ENCODE measurements around the gene REX1BD.
"Not testable (repeated sequence)": the region's sequence is repeated elsewhere in the genome, so short reads cannot be mapped to it uniquely, and the experiment has no call there.

Gene REX1BD

DNA sequence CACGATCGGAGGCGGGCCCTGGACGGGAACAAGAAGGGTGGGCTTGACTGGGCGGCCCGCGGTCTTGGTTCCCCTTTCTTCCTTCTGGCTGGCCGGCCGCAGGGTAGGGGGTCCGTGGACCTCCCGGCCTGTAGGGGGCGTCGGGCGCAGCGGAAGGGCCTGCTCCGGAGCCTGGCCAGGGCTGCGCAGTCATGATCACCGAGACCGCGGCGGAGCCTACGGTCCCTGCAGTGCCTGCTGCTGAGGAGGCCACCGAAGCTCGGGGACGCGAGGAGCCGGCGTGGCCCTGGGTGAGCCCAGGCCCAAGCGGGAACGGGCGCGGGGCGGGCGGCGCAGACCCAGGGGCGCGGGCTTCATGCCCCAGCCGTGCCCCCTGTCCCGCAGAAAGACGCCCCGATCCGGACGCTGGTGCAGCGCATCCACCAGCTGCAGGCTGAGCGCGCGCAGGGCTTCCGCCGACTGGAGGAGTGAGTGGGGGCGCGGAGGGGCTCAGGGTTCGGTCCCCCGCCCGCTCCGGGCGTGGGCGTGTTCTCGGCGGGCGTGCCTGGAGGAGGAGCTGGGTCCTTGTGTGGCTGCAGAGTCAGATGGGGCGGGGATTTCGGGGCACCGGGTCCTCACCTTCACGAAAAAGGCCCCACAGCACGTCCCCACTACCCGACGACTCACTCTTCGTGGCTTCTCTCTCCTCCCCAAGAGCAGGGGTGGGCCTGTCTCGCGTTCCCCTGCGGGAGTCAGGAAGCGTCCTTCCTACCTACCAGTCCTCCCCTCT is at the start of gene REX1BD:
TSS of gene REX1BD (plus strand) at position 188 of the 769 bp plus-strand sequence. CDS start at position 192, 4 bp downstream.
- peak; percentile 83 for DNase-seq (ENCODE audit: low read depth)

DNA sequence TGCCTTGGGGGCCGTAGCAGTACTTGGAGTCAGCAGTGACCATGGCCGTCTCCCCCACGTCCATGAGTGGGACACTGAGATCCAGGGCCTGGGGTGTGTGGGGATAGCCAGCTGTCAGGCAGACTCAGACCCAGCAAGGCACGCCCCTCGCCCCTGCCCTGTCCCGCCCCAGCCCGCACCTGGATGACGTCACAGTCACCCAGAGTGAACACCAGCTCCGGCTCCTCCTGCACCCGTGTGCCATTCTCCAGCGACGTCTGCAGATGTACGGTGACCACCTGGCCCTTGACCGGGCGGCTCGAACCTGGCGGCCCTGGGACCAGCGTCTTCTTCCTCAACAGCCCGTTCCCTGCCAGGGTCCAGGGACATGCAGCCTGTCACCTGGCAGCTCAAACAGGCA is 49.2 kb upstream of the REX1BD start:
- DNase-seq (ENCODE audit: low read depth), result no peak

DNA sequence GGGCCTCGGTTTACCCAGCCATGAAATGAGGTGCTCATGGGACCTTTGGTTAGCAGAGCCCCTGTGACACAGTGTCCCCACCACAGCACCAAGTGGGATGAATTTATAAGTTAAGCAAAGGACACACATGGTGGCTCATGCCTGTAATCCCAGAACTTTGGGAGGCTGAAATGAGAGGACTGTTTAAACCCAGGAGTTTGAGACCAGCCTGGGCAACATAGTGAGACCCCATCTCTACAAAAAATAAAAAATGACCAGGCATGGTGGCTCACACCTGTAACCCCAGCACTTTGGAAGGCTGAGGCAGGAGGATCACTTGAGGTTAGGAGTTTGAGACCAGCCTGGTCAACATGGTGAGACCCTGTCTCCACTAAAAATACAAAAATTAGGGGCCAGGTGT is 48.4 kb upstream of the REX1BD start:
- DNase-seq (ENCODE audit: low read depth), result not testable (repeated sequence)

DNA sequence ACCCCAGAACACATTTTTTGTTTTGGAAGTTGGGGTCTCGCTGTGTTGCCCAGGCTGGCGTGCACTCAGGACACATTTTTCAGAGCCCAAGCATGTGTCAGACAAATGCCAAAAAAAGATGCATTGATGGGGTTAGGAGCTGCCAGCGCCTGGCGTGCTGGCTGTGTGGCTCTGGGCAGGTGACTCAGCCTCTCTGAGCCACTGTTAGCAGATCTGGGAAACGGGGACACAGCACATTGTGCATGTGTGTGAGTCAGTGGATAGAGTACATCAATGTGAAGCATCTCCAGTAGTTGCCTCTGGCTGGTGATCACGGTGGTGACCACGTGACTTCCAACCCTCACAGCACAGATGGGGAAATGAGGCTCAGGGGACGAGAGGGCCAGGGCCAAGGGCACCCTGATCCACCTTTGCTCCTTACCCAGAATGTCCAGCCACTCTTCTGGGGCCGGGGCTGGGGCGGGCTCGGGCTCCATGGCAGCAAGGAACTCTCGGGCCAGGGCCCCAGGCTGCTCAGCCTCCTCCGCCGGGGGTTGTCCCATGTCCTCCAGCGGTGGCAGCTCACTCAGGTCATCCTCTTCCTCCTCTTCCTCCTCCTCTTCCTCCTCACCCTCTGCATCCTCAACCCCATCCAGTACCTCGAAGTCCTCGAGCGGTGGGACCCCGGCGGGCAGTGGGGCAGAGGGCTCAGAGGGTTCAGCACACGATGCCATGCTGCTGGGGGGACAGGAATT is 47.2 kb upstream of the REX1BD start:
- no peak for DNase-seq (ENCODE audit: low read depth)

DNA sequence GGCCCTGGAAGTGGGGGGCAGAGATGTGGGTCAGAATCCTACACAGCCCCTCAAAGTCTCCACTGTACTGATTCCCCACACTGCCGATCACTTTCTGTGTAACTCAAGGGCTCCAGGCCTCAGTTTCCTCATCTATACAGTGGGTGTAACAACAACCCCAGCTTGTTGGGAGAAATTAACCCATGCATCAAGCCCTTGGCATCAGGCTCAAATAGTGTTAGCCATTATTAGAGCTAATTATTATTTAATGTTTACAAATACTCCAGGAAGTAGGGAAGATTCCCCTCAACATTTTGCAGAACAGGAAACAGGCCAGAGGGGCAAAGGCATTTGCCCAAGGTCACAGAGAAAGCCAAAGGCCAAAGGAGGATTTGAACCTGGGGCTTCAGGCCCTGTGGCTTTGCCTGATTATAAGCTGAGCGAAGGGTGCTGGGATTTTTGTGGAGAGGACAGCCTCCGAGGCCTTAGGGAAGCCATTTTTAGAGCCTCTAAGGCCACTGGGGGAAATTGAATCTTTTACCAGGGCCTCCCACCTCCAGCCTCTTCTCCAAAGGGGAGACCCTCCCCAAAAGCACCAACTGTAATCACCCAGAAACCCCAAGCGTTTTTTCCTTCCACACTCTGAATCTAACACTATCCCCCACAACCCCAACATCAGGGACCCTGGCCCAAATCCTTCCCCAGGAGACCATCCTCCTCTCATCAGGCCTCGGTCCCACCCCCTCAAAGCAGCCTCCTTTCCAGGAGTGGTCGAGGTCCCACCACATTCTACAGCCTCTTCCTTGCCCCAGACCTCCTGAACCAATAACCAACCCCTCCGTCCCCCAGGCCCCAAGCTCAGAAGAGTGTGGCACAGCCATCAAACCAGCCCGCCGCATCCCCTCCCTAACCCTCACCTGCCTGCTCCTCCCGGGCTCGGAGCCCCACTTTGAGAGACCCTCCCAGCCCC is 46.3 kb upstream of the REX1BD start:
- DNase-seq (ENCODE audit: low read depth), result no peak

DNA sequence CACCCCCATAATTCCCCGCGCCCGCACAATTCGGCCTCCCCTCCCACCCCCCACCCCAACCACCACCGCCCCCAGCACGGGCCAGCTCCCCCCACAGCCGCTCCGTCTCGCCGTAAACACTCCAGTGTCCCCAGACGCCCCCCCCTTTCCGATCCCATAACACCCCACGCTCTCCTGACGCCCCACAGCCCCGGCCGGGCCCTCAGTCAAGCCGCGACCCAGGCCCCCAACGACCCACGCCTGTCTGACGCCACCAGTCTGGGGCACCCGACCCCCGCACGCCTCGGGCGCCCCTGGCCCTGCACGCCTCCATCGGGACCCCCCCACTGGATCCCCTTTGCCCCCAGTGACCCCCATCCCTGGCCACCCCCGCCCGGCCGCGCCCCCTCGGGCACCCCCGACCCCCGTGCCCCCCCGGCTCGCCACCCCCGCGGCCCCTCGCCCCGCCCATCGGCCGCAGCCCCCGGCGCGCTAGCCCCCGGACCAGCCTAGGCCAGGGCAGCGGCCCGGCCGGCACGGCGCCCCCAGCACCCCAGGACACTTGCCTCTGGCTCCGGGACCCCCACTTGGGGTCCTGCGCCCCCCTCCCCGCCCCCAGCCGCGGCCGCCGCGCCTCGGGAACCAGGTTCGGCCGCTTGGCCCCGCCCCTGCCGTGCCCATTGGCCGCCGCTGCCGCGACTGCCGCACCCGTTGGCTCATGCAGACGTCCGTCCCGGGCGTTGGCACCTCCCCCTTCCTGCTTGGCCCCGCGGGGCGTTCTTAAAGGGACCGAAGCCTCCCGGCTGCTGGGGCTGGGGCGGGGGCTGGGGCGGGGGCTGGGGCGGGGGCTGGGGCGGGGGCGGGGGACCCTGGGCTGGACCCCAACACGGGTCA is 45.4 kb upstream of the REX1BD start, which contains the start of gene FKBP8:
TSS of gene FKBP8 (minus strand) at position 633 of the 873 bp plus-strand sequence. CDS start 1,603 bp downstream, outside the sequence.
- peak; percentile 89 for DNase-seq (ENCODE audit: low read depth)

DNA sequence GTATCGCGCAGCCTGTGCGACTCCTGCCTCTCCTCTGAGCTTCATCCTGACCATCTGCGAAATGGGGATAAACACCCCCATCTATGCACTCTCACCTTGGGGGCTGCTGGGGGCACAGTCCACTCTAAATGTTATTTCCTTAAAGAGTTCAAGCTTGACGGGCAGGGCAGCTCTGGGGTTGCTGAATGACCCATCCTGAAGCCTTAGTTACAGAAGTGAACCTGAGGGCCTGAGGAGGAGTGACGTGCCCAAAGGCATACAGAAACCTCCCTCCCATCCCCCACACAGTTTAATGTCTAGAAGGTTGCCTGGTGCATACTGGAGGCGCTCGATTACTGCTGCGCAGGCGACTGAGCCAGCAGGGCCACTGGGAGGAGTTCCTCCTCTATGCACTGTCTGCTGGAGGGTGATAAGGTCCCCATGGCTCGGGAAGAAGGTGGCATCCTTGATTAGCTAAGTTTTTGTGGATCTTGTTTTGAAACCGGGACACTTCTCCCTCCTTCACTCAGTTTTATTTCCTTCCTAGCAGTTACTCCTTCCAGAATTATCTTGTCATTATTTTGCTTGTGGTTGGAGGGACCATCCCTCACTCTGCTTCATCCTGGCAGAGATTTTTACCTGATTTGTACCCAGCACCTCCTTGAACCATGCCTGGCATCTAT is 44.7 kb upstream of the REX1BD start:
- DNase-seq (ENCODE audit: low read depth), result peak; percentile 23

DNA sequence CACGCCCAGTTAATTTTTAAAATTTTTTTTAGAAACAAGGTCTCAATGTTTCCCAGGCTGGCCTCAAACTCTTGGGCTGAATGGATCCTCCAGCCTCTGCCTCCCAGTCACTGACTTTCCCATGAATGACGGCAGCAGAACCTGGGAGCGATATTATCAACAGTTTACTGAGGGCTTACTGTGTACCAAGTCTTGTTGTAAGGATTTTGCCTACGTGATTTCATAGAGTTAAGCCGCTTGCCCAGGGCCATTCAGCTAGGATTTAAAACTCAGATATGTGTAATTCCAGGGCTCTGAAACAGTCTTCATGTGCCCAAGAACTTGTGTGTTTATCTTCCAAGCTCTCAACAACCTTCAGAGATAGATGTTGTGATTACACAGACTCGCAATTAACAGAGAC is 37.0 kb upstream of the REX1BD start:
- DNase-seq (ENCODE audit: low read depth), result no peak

DNA sequence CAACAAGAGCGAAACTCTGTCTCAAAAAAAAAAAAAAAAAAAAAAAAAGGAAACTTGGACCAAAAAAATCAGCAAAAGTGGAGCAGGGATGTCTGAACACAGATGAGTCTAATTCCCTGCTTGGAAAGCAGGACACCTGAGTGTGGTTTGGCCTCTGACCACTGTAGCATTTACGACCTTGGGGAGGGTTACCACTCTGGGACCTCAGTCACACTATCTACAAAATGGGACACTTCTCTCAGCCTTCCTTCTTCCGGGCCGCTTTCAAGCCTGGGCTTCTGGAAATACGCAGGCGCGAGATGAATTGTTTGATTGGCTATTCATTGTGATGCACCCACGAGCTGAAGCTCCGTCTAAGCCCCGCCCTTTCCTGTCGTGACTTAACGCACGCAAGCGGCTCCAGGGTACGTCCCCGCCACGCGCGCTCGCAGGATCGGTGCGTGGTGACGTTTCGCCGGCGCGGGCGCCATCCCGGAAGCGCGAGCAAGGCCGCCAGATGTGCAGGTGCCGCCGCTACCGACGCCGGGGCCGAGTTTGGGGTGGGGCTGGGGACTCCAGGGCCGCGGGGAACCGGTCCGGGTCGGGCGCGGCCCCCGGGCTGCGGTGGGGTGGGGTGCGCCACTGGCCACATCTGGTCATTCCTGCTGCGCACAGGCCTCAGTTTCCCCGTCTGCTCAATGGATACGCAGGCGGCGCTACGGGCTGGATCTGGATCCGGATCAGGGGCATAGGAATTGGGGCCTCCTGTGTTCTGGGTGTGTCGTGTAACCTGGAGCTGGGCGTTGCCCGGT is 31.0 kb upstream of the REX1BD start, which contains the start of gene KXD1:
TSS of gene KXD1 (plus strand) at position 460 of the 791 bp plus-strand sequence. CDS start 4,187 bp downstream, outside the sequence.
- peak; percentile 95 for DNase-seq (ENCODE audit: low read depth)

DNA sequence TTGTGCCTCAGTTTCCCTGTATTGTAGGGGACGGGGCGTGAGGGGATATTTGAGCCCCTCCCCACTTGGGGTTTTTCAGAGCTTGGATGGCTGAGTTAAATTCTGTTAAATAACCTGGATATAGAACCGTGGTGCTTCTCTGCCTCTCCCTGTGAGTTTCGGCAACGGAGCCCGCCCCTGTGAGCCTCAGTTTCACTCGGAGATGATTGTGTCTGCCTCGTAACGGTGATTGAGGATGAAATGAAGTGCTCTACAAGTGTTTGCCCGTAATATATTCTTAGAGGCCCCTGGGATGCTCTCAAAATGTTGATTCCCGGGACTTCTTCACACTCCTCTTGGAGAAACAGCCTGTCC is 30.4 kb upstream of the REX1BD start:
- no peak for DNase-seq (ENCODE audit: low read depth)

DNA sequence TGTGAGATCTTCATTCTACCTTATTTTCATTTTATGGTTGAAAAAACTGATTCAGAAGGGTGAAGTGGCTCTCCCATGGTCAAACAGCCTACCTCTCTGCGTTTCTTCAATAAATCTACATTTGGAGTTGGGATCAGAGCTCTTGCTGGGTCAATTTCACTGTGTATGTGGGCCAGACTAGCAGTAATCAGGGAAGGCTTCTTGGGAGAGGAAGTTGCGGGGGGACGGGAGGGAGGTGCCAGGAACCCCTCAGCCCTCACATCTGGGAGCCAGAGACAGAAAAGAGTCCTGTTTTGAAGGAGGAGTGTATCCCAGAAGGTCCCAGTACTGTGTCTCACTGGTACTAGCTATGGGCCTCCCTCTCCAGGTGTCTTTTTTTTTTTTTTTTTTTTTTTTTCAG is 30.0 kb upstream of the REX1BD start:
- no peak for DNase-seq (ENCODE audit: low read depth)

DNA sequence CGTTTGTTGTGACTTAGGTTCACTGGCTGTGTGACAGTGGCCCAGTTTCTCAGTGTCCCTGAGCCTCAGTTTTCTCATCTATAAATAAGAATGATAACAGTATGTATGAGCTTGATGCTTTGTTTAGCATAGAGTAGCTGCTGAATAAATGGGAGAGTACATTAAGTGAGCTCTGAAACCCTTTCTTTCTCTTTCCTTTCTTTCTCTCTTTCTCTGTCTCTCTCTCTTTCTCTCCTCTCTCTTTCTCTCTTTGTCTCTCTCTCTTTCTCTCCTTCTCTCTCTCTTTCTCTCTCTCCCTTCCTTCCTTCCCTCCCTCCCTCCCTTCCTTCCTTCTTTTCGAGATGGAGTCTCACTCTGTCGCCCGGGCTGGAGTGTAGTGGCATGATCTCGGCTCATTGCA is 28.9 kb upstream of the REX1BD start:
- DNase-seq (ENCODE audit: low read depth), result no peak

DNA sequence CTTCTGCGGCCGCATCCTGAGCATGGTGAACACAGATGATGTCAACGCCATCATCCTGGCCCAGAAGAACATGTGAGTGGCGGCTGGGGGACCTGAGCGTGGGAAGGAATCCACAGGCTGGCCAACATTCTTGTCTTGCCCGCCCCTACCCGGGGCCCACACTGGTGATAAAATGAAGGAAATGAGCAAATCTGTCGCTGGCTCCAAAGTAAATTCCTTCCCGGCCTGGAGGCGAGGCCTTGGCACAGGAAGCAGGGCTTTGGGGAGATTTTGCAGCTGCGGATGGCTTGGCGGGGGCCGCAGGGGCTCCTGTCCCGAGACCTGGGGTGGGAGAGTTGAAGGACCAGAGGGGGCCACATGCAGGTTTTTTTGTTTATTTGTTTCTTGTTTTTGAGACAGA is 26.5 kb upstream of the REX1BD start:
- DNase-seq (ENCODE audit: low read depth), result no peak

DNA sequence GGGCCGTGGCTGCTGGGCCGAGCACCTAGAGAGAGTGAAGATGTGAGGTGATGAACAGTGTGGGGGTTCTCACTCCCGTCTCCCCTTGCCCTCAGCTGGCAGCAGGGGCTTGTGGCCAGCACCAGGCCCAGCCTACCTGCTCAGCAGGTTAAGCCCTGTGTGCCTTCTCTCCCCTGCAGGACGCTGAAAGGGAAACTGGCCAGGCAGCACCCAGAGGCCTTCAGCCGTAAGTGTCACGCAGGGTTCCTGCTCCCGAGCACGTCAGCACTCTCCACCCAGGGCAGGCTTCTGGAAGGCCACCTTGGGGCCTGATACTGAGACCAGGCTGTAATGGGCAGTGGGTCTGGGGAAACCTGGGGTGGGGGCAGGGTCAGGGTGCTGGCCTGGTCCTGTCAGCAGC is 21.6 kb upstream of the REX1BD start:
- DNase-seq (ENCODE audit: low read depth), result no peak

DNA sequence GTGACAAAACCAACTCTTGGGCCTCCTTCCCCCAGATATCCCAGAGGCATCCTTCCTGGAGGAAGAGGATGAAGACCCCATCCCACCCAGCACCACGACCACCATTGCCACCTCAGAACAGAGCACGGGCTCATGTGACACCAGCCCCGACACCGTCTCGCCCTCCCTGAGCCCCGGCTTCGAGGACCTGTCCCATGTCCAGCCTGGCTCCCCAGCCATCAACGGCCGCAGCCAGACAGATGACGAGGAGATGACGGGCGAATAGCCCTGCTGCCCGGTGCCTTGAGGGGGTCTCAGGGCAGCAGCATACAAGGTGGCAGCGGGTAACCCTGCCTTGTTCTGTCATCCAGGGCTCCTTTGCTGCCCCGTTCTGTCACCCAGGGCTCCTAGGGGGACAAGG is 20.2 kb upstream of the REX1BD start:
- DNase-seq (ENCODE audit: low read depth), result no peak

DNA sequence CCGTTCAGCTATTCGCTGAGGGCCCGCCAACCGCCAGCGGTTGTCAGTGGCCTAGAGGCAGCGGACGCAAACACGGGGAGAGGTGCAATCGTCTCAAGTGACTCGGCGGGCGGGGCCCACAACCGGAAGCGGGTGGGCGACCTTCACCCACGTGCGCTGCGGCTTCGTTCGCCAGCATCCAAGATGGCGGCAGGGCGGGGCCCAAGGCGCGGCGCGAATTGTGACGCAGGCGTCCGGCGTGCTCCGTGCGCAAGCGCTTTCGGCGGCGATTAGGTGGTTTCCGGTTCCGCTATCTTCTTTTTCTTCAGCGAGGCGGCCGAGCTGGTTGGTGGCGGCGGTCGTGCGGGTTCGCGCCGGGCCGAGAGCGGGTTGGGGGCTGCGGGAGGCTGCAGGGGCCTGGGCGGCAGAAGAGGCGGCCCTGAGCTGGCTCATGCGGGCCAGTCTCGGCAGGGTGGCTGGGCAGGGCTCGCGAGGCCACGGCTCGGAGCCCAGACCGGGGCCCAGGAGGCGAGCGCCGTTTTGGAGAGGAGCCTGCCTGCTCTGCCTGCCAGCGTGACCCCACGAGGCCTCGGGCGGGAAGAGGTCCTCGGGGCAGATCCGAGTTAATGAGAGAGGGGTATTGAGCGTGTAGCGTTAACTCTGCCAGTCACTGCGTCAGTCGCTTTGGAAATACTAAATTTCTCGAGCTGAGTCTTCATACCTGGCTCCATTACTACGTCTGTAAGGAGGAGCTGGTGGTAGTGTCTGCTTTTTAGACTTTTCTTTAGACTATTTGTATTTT is 16.8 kb upstream of the REX1BD start, which contains the start of gene UBA52:
TSS of gene UBA52 (plus strand) at position 294 of the 781 bp plus-strand sequence. CDS start 1,444 bp downstream, outside the sequence.
- peak; percentile 99 for DNase-seq (ENCODE audit: low read depth)

DNA sequence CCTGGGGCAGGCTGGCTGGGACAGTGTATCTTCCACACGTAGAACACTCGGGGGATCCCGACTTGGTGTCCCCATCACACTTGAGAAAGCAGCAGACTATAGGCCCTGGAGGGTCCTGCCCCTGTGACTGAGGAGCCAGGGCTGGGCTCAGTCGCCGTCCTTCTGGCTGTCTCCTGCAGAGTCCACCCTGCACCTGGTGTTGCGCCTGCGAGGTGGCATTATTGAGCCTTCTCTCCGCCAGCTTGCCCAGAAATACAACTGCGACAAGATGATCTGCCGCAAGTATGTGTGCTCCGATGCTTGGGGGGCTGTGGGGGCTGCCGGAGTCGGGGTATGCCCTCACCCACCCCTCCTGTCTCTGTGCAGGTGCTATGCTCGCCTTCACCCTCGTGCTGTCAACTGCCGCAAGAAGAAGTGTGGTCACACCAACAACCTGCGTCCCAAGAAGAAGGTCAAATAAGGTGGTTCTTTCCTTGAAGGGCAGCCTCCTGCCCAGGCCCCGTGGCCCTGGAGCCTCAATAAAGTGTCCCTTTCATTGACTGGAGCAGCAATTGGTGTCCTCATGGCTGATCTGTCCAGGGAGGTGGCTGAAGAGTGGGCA is 13.8 kb upstream of the REX1BD start:
- no peak for DNase-seq (ENCODE audit: low read depth)

DNA sequence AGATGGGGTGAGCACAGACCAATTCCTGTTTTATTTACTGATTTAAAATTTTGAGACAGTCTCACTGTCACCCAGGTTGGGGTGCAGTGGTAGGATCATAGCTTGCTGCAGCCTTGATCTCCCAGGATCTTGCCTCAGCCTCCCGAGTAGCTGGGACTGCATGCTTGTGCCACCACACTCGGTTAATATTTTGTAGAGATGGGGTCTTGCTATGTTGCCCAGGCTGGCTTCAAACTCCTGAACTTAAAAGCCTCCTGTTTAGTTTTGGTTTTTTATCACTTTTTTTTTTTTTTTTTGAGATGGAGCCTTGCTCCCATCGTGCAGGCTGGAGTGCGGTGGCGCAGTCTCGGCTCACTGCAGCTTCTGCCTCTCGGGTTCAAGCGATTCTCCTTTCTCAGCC is 12.2 kb upstream of the REX1BD start:
- no peak for DNase-seq (ENCODE audit: low read depth)
